Ovary (tissue), 9 donors: ENCODE results near the gene OLIG1. TPM values are rescaled to one million over a fixed set of nuclear protein-coding genes. Genes with fewer than 3 reads are reported as not detected.

Source experiments
- DNase-seq, 5 donors: peaks; one replicate each; pipeline ENCODE4 v3.0.0-alpha.2; 2019 to 2020
- H3K27ac ChIP-seq, 2 donors: fragments of 200-600 bp; one replicate each; pipeline versions ENCODE4 v1.5.1 to v1.8.0; 2019 to 2022
- H3K27me3 ChIP-seq: fragments of 200-600 bp; one replicate; pipeline ENCODE4 v1.8.0; 2022
- H3K36me3 ChIP-seq: fragments of 200-600 bp; sonication (generic); one replicate; pipeline ENCODE4 v1.5.1; 2019
- H3K4me1 ChIP-seq: one replicate; pipeline ENCODE4 v1.8.1; 2013; ENCODE audit warnings: mild to moderate bottlenecking, moderate library complexity; ENCODE audit not compliant: insufficient read depth
- H3K4me3 ChIP-seq: fragments of 200-600 bp; sonication (generic); one replicate; pipeline ENCODE4 v1.5.1; 2017
- H3K9me3 ChIP-seq, 2 donors: fragments of 200-600 bp in 1 of 2; sonication (generic) in 1 of 2; one replicate each; pipeline versions ENCODE4 v1.5.1 to v1.8.1; 2013 to 2019; ENCODE audit warnings: mild to moderate bottlenecking in 1 of 2, moderate library complexity in 1 of 2
- EP300 ChIP-seq: sonication (generic); formaldehyde crosslinking; IDR thresholded peaks from one replicate; pipeline ENCODE4 v1.6.1; 2017; ENCODE audit warnings: antibody characterized with exemption
- POLR2A ChIP-seq: fragments of 450-650 bp; IDR thresholded peaks from one replicate; pipeline ENCODE4 v1.6.1; 2017; ENCODE audit warnings: antibody characterized with exemption, mild to moderate bottlenecking, moderate library complexity
- WGBS, 3 donors: extraction: QIAGEN DNeasy Blood & Tissue Kit in 1 of 3; methylation state at CpG; one replicate each; pipeline versions ENCODE4 v1.1.5 to v1.1.7; 2013 to 2017; 5-methylcytosine and 5-hydroxymethylcytosine counted together
- intact Hi-C, 4 donors: fragments of 100-400 bp; cut with DNase I; formaldehyde crosslinking; loops; one replicate each; pipeline versions ENCODE4 v1.11.0 to v1.15.1; 2022 to 2023
- polyA plus RNA-seq, 2 donors: library from polyadenylated mRNA; stranded (reverse); fragments of 200-250 nt in 1 of 2; fragments of 350-450 nt in 1 of 2; fragmentation: Illumina TruSeq in 1 of 2; extraction: RNeasy Lipid Tissue Mini Kit (QIAGEN cat#74804) in 1 of 2; gene quantifications; one replicate each; pipeline ENCODE4 v1.2.3, GENCODE V29; 2013 to 2014
- total RNA-seq, 7 donors: library from RNA; depleted of rRNA in 2 of 7; stranded (reverse); fragments of >200 nt in 2 of 7; fragmentation: NEBNext Ultra II Directional in 3 of 7; extraction: Animal tissue kit (Norgen Biotek cat#: 25700) in 3 of 7; gene quantifications; one replicate each; pipeline versions ENCODE4 v1.1.0 to v1.2.4, GENCODE V29; 2016 to 2023
- TF ChIP-seq, protein P1 (sequence below), 3 donors: fragments of 450-650 bp in 2 of 3; fragments of 200-600 bp in 1 of 3; IDR thresholded peaks; one replicate each; pipeline versions ENCODE4 v1.5.1 to v1.8.0; 2016 to 2022; ENCODE audit warnings: antibody characterized with exemption in 3 of 3, mild to moderate bottlenecking in 1 of 3
- donor health status: DM: no; HTN: no; CAD: no; lungs with moderate emphysema.
- donor health status: DM: no; HTN: no; CAD: no.
- donor health status: Bipolar disorder and iron deficiency.
- donor health status: DM: yes; HTN: yes; CAD: no.
- donor health status: DM: no; HTN: no; CAD: no.
- donor health status: DM: yes; HTN: yes; CAD: no.

OLIG1 gene
- total and polyA plus RNA-seq, 9 donors = not detected

DNA sequence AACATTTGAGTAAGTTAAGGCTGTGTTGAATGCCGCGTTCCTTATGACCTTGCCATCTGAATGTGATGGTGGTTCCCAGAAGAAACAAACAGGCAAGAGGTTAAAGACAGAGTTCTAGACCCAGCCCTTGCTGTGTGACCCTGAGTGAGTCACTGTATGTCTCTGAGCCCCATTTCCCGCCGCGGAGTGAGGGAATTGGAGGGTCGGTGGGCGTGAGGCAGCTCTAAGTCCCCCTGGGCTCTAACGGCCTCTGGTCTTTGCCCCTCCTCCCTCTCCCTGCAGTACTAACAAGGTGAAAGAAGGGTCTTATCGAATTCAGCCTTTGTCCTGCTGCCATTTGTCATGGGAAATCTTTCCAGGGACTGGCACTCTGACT is 40.4 kb downstream of the OLIG1 start:
- Histone ChIP-seq H3K4me3 (no peak overlapping the region), H3K9me3 (peaks cover 0 to 4% of the 10 kb centered on the region in 2 donors), H3K4me1 (no peaks in the 10 kb centered on the region), H3K27me3 (no peaks in the 10 kb centered on the region), H3K36me3 (no peaks in the 10 kb centered on the region), H3K27ac (no peak overlapping the region)
- TF ChIP-seq POLR2A = no peak
- no peak for TF ChIP-seq EP300
- TF ChIP-seq, protein P1, sequence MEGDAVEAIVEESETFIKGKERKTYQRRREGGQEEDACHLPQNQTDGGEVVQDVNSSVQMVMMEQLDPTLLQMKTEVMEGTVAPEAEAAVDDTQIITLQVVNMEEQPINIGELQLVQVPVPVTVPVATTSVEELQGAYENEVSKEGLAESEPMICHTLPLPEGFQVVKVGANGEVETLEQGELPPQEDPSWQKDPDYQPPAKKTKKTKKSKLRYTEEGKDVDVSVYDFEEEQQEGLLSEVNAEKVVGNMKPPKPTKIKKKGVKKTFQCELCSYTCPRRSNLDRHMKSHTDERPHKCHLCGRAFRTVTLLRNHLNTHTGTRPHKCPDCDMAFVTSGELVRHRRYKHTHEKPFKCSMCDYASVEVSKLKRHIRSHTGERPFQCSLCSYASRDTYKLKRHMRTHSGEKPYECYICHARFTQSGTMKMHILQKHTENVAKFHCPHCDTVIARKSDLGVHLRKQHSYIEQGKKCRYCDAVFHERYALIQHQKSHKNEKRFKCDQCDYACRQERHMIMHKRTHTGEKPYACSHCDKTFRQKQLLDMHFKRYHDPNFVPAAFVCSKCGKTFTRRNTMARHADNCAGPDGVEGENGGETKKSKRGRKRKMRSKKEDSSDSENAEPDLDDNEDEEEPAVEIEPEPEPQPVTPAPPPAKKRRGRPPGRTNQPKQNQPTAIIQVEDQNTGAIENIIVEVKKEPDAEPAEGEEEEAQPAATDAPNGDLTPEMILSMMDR (IDR thresholded peaks at IDR 0.05) = no peak
- intact Hi-C loops = no loop called here
- WGBS, 3 donors = 27 to 42% (median 36%) methylated on average over 9 of the region's 9 CpGs
- DNase-seq = no peak

DNA sequence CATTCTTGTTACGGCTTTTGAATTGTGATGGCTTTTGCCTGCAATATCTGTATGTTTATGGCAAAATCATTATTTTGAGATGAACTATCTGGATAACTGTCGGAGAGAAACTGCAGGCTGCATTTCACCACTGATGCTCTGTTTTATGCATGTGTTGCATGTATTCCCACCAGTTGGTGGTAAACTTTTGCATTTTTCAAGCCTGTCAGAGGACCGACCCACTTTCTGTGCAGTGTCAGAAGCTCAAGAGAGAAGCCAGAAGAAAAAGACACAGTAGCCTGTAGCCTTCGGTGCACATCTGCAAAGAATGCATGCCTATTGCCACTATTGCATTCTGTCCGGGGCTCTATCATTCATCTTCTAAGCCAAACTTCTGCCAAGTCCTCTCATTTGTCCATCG is 41.6 kb downstream of the OLIG1 start:
- intact Hi-C loops = no loop called here
- no peaks in the 10 kb centered on the region for H3K36me3 ChIP-seq
- H3K4me1 ChIP-seq = no peaks in the 10 kb centered on the region
- no peak overlapping the region for H3K4me3 ChIP-seq
- H3K9me3 ChIP-seq = peaks cover 0 to 4% of the 10 kb centered on the region in 2 donors
- no peak overlapping the region for H3K27ac ChIP-seq
- TF ChIP-seq POLR2A (no peak), EP300 (no peak)
- TF ChIP-seq, protein P1 (IDR thresholded peaks at IDR 0.05) = no peak
- no peaks in the 10 kb centered on the region for H3K27me3 ChIP-seq
- DNase-seq = no peak
- WGBS, 3 donors = 34 to 43% (median 39%) methylated on average over 6 of the region's 6 CpGs

DNA sequence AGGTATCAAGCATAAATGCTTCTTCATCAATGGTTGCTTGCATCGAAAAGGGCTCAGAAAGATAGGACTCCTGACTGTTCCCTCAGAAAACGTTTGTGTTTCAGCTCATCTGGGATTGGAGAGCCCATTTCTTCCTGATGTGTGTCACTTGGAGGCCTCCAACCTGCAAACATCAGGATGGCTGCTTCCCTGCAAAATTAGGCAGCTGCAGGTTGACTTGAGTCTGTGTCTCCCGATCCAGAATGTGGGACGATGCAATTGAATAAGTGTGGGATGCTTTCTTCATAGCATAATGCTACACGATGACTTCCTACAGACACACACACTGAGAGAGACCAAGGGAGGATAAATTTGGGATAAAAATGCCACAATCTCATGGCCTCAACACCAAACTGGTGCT is 42.2 kb downstream of the OLIG1 start:
- no peaks in the 10 kb centered on the region for H3K36me3 ChIP-seq
- WGBS, 3 donors = 30 to 40% (median 34%) methylated on average over 5 of the region's 5 CpGs
- no peaks in the 10 kb centered on the region for H3K27me3 ChIP-seq
- H3K9me3 ChIP-seq = peaks cover 0 to 4% of the 10 kb centered on the region in 2 donors
- TF ChIP-seq EP300 (no peak), POLR2A (no peak)
- TF ChIP-seq, protein P1 (IDR thresholded peaks at IDR 0.05) = no peak
- H3K4me1 ChIP-seq = no peaks in the 10 kb centered on the region
- H3K4me3 ChIP-seq = no peak overlapping the region
- DNase-seq = no peak
- intact Hi-C loops = no loop called here
- no peak overlapping the region for H3K27ac ChIP-seq

DNA sequence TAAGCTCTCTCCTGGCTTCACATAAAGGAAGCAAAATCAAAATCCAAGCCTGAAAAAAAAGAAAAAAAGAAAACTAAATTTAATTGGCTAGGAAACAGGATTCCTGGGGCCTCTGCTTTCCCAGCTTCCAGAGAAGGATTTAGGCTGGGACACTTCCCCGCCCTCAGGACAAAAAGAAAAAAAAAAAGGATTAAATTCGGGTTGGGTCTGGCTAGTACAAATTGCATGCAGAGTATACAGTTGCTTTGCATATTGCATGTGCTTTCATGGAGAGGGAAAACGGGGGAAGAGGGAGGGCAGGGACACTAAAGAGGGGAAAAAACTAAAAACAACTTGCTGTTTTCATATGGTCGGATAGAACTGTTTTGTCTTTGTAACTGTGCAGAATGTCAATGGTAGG is 42.7 kb downstream of the OLIG1 start:
- TF ChIP-seq, protein P1 (IDR thresholded peaks at IDR 0.05) = no peak
- no peak for TF ChIP-seq EP300
- no peak for TF ChIP-seq POLR2A
- H3K9me3 ChIP-seq = peaks cover 0 to 4% of the 10 kb centered on the region in 2 donors
- H3K4me3 ChIP-seq = no peak overlapping the region
- WGBS, 3 donors = 12 to 31% (median 20%) methylated on average over 4 of the region's 4 CpGs
- H3K27me3 ChIP-seq = no peaks in the 10 kb centered on the region
- H3K4me1 ChIP-seq = no peaks in the 10 kb centered on the region
- no peak for DNase-seq
- no peaks in the 10 kb centered on the region for H3K36me3 ChIP-seq
- no peak overlapping the region for H3K27ac ChIP-seq
- intact Hi-C loops = no loop called here
